HUDEP-2 (cell line): Measurements from ENCODE around the gene RPS19BP1.

ENCODE experiments used
- DNase-seq, 76 experiments: peaks; one replicate each; lab custom pipeline; 2025; ENCODE audit not compliant: unreplicated experiment in 76 of 76; lab: John Stamatoyannopoulos, UW

Gene RPS19BP1

DNA sequence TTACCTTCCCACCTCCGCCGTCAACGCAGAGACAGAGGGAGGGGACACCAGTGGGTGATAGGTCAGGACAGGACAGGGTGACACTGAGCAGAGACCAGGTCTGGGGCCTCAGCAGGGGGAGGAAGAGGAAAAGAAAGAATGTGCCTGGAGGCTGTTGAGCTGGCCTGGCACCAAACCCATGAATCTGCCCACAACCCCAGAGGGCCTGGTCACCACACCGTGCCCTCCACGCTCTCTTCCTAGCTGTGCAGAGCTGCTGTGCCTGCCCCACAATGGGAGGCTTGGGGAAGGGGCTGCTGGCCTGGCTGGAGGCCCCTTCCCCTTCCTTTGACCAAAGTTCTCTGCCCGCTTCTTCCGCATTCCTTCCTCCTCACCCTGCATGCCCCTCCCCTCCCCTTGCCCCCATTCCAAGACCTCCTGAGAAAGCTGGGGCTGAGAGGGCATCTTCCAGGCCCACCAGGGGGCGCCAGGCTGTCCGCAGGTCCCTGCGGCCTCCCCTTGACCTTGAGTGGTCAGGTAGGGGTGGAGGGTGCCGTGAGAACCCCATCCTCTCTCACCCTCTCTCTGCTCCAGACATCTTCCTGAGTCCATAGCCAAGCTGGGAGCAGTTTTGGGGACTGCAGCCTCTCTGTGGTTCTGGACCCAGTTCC is 27.0 kb upstream of the RPS19BP1 start:
- DNase-seq = peak in 6 of 76 experiments; percentile 8 to 24 (median 14)

DNA sequence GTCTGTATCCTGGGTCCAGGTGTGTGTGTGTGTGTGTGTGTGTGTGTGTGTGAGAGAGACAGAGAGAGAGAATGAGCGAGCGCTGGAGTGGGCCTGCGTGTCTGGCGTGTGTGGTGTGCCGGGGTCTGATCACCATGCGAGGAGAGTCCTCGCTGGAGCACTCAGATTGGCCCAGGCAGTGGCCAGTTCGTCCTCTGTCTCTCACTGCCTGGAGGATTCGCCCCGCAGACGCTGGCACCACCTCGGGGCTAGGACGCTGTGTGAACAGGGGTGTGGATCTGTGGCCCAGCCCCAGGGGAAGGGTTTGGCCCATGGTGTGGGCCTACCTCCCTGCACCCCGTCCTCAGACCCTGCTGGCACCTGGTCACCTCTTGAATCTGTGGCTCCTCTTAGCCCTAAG is 26.4 kb upstream of the RPS19BP1 start:
- DNase-seq = no peak

DNA sequence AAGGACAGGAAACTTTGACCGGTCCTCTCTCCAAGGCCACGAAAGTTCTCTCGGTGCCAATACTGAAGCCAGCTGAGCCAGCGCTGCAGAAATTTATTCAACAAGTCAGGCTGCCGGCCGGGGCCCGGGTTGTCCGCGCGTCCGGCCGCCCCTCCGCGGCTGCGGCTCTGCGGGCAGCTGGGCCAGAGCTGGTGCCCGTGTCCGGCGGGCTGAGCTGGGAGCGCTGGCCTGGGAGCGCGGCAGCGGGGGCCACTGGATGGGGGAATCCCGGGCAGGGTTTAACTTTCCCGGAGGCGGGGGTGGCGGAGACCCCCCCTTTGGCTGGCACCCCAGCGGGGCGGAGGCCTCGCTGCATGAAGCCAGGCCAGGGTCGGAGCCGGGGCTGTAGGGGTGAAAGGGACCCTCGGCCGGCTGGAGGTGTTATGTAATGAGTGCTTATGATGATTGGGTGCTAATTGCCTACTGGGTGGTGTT is 25.7 kb upstream of the RPS19BP1 start:
- no peak for DNase-seq

DNA sequence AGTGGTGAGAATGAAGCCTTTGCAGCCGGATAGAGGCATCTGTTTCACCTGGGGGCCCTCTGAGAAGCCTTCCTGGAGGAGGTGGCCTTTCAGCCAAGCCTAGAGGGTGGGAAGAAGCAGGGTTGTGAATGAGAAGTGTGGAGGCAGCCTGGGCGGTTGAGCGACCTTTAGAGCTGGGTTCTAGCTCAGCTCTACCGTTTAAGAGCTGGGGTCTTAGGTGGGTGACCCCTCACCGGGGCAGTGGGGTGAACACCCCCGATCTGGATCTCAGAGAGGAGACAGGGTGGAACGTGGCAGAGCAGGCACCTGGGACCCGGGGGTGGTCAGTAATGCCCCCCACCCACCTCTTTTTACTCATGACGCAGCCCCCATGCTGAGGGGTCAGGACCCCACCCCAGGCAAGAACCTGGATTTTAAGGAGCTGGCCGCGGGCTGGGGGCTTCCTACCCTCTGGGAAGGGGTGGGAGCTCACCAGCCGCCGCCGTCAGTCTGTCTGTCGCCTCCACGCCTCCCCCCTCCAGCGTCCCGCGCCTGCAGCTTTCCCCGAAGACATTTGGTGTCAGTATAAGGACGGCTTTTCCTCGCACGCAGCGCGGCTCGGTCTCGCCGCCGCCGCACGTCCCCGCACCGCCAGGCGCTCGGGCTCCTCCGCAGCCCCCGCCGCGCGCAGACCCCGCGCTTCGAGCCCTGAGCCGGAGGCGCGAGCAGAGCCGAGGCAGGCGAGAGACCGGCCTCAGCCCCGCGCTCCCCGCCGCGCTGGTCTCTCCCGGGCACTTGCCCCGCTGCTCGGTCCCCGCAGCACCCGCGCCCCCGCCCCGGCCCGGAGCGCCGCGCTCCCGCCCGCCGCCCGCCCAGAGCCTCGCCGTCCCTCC is 24.7 kb upstream of the RPS19BP1 start:
- peak in 37 of 76 experiments; percentile 3 to 53 (median 22) for DNase-seq

DNA sequence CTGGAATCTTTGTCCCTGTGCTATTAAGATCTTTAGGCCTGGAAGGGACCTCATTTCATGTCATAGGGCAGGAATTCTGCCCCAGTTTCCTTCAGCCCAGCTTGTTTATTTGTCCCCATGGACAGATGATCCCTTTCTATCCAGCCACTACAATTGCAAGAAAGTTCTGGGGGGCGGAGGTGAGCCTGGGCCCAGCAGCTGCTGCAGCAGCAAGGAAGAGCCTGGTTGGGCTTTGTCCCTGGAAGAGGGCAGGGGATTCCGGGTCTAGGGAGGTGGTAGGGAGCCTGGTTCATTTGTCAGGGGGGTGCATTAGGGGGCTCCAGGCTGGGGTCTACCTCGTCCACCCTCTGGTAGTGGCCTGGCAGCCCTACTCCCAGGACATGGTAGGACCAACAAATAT is 21.6 kb upstream of the RPS19BP1 start:
- no peak for DNase-seq

DNA sequence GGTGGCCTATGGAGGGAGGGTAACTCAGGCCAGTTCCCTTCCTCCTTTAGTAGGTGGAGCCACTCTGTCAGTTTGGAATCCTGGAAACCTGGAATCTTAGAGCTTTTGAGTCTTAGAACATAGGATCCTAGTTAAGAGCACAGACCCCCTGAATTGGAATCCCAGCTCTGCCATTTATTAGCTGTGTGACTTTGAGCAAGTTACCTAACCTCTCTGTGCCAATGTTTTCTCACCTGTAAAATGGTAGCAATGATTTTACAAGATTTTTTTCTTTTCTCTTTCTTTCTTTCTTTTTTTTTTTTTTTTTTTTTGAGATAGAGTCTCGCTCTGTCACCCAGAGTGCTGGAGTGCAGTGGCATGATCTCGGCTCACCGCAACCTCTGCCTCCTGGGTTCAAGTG is 20.9 kb upstream of the RPS19BP1 start:
- DNase-seq = no peak

DNA sequence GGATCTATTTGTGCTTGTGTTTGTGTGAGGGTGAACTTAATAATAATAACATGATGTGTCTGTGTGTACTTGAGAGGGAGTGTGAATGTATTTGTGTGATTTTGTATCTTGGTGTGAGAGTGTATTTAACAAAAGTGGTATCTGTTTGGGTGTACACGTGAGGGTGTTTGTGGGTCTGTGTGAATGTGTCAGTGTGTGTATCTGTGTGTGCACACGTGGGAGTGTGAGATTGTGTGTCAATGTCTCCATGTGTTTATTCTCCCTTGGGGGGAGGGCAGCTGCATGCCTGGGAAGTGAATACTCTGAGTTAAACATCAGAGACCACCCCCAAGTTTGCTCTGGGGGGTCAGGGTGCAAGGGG is 15.0 kb upstream of the RPS19BP1 start:
- DNase-seq = no peak

DNA sequence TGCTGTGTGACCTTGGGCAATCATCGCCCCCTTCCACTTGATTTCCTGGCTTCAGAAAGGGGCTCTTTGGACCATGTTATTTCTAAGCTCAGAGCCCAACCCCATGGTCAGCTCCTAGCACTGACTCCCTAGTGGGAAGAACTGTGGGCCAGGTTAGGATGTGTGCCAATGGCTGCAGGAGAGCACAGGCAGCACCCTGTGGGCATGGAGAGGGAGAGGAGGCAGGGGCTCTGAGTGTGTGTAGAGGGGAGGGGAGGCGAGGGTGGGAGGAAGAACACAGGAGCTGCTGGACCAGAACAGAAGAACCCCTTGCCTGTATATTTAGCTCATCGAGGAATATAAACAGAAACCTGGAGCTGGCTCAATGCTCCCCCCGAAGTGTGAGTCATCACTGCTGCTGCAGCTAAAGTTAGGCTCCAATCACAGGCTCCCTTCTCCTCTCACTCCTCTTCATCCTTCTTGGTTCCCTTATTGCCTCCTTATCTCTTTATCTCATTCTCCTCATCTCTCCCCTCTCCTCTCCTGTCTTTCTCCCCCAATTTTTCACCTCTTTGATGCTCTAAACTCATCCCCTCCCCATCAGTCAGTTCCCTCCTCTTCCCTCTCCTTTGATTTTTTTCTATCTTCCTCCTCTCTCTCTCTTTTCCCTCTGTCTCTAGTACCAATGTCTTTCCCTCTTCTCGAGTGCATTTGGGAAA is 14.5 kb upstream of the RPS19BP1 start:
- DNase-seq = no peak

DNA sequence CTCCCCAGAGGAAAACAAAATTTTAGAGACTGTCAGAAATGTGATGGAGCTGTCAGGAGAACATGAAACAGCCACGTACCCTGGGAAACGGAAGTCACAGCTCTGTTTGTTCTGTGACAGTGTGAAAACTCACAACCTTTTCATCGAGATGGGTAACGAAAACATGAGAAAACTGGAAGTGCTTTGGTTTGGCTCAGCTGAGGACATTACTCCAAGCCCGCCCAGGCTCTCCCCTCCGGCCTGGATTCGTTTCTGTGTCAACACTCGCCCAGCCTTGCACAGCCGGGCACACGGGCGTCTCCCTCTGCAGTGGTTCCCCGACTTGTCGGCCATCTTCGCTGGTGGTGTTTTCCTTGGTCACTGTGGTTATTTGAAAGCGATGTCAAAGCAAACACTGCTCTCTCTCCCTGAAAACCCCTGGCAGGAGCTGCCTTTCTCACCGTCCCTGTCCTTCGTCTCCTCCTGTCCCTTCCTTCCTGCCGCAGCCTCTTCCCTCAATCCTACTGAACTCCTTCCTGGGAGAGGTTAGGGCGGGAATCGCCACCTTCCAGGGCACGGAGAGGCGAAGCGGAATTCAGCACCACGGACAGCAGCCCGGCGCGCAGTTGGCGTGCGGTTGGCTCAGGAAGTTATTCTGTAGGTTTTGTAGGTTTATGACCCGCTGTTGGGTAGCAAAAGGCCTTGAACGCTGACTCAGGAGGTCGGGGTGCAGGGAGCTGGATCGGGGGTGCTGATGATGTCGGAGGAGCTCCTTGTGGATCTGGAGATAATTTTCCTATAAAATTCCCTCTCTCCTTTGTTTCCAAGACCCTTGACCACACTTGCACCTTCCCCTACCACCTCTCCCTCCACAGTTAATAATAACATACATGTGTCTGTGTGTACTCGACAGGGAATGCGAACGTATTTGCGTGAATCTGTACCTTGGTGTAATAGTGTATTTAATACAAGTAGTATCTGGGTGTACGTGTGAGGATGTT is 13.1 kb upstream of the RPS19BP1 start:
- DNase-seq = peak in 20 of 76 experiments; percentile 10 to 47 (median 22)

DNA sequence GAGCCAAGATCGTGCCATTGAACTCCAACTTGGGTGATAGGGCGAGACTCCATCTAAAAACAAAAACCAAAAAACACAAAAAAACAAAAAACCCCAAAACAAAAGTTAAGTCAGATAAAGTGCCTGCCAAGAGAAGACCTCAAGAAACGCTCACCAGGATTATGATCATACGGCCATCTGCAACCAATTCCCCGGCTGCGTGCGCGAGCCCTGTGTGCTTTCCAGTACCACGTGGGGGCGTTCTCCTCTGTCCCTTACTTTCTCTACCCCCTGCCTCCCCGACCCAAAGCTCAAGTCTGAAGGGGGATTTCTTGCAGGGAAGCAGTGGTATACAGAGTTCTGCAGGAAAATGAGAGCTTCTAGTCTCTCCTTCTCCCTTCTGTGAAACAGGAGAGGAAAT is 10.5 kb upstream of the RPS19BP1 start:
- peak in 19 of 76 experiments; percentile 12 to 45 (median 21) for DNase-seq

DNA sequence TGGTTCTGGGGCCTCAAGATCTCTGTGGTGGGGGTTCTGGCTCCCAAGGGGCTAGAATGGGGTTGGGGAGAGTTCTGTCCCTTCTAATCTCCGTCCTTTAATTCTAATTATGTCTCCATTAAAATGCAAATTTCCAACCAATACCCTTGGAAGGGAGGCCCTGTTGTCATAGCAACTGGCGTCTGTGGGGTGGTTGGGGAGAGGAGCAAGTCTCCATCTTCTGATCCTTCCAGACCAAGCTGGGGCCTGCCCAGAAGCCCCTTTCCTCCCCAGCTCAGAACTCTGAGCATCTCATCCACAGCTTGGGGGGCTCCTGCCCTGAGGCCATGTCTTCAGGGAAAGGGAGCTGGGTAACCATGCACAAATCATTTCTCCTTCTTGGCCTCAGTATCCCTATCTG is 5.4 kb upstream of the RPS19BP1 start:
- DNase-seq = no peak

DNA sequence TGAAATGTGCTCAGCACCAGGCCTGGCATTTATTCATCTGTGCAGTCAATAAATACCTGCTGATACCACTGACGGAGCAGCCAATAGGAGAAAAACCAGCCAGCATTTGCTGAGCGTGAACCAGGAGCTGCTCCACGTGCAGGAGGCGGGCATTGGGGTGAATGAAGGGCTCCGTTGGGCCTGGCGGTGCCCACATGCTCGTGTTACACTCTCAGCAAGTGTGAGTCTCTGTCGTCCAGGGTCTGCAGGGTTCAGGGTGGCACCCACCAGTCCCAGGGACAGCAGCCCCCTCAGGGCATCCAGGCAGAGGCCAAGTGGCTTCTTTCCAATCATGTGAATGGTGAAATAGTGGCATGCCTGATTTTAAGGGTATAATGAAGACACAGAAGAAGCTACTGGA is 4.2 kb upstream of the RPS19BP1 start:
- no peak for DNase-seq

DNA sequence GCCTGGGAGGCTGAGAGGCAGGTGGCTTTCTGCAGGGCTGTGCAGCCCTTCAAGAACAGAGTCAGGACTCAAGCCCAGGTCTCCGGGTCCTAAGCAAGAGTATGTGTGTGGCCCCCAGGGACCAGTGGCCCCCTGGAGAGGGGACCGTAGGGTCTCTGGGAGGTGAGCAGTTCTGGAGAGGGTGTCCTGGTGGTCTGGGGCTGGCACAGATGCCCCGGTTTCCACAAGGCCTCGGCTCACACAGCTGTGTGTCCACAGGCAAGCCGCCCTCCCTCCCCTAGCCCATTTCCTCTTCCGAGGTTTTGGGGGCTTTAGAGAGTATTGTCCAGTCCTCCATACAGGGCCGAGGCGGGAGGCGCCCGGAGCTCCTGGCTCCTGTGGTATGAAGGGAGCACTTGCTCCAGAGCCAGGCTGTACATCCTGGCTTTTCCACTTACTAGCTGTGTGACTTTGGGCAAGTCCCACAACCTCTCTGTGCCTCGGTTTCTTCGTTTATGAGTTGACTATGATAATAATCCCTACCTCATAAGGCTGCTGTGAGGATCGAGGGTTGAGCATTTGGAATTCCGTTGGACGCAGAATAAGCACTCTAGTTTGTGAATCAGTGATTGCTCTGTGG is 3.4 kb upstream of the RPS19BP1 start:
- no peak for DNase-seq

DNA sequence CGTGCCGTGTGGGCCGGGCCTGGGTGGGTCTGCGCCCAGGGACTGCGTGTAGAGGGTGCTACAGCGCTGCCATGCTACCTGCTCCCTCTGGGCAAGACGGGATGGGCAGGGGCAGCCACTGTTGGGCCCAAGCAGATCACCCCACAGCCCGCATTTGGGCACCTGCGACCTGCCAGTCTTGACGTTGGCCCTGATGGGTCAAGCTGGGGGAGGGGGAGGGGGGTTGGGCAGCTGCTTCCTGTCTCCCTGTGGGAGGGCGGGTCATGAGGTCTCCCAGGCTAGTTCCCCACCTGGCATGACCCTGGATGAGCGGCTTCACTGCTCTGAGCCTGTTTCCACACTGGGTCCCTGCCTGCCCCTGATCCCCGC is 2.8 kb upstream of the RPS19BP1 start:
- no peak for DNase-seq

DNA sequence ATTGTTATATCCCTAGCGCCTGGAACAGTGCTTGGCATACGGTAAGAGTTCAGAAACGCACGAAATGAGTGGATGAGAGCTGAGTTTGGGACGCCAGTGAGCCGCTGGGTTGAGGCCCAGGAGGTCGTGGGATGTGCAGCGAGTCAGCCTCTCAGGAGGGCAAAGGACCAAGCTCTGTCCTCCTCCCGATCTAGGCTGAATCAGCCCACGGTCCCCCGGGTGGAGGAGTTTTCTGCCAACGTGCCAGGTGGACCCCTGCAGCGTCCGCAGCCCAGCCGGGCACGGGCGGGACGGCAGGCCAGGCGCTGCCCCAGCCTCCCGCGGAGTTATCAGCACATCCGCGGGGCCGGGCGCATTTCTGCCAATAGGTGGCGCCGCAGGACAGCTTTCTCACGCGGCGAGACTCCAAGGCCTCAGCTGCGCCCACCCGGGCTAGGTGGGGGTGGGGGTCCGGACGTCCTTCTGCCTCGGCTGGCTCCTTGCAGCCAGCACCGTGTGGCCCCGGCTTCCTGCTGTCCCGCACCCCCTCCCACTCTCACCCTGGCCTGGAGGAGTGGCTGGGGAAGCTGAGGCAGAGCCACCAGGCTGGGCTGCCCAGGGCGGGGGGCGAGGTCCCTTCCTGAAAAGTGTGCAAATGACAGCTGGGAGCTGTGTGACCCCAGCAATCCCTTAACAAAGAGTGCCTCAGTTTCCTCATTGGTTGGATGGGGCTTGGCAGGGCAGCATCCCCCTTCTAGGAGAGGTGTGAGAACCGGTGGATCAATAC is 2.2 kb upstream of the RPS19BP1 start:
- DNase-seq = peak in 58 of 76 experiments; percentile 19 to 77 (median 58)

DNA sequence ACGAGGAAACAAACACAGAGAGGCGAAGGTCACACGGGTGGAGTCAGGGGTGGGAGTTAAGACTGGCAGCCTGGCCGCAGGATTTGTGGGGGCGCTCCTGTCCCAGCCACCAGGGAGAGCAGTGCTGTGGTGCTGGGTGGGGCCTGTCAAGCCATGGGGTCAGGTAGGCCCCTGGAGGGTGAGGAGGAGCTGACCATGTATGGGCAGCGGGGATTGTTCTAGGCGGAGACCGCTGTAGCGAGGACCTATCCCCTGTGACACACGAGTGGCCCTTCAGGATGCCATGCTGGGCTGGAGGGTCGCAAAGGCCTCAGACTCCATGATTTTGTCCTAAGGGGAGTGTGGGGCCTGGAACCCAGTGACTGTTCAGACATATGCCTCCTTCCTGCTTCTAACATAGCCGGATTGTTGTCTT is 1.6 kb upstream of the RPS19BP1 start:
- DNase-seq = no peak

DNA sequence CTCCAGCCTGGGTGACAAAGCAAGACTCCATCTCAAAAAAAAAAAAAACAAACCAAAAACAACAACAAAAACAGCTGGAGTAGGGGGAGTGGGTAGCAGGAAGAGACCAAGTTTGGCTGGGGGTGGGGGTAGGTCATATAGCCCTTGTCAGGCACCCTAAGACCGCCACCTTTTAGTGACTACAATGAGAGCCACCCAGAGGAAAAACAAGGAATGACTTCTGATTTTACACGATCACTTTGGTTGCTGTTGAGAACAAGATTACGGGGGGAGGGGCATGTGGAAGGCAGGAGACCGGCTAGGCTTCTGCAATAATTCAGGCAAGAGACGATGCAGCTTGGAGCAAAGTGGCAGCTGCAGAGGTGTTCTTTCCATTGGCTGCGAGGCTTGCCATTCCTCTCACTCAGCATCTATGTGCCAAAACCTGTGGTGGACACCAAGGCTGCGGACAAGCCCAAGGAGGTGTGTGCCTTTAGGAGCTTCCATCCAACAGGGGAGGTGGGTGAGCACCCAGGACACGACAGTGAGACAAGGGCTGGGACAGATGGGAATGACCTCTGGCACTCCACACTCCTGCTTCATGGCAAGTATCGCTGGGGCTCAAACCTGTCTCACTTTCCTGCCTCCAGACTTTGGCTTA is 1.7 kb downstream of the RPS19BP1 start:
- DNase-seq = peak in 51 of 76 experiments; percentile 14 to 83 (median 44)

DNA sequence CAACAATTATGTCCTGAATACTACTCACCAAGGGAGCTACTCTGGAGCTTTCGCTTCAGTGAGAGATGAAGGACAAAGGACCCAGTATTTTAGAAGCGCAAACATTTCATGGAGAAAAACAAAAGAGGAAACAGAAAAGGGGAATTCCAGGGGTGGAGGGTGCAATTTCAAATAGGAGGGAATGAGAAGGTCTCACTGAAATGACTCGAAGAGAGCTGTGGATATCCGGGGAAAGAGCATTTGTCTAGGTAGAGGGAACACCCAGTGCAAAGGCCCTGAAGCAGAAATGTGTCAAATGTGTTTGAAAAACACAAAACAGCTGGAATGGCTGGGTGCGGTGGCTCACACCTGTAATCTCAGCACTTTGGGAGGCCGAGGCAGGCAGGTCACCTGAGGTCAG is 2.4 kb downstream of the RPS19BP1 start:
- DNase-seq = no peak

DNA sequence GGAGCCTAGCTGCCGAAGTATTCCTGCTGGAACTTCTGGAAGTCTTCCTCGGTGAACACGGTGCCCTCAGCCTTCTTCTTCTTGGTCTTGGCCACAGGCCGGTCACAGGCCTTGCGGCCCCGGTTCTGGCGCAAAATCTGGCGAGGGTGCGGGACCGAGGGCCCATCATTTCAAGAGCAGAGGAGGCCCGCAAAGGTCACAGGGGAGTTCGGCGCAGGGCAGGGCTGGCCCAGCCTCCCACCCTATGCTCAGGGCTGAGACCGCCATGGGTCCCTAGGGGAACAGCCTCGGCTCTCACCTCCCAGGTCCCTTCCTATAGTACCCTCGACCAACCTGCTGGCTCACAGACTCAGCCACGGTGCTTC is 3.1 kb downstream of the RPS19BP1 start:
- DNase-seq = no peak
